Activated CD4-positive, alpha-beta T cell treated with anti-CD3 and anti-CD28 coated beads, Interleukin-2, amount 50 U/mL, for 1 hour (primary cell): ENCODE measurements around the gene YLPM1.
A peak's percentile ranks its signal among the peaks of the same experiment; 100 is the strongest.

ENCODE experiments used
- DNase-seq: peaks from one replicate; pipeline ENCODE4 v3.0.0-alpha.2; 2020

YLPM1 gene

GRCh38 chr14:74879427-74880182 lies 116.5 kb downstream of the YLPM1 start:
- DNase-seq = no peak

- peak; percentile 83 for DNase-seq
These were observed 118.5 kb downstream of the YLPM1 start, which contains the start of gene DLST for GRCh38 chr14:74881431-74882102. Gene DLST, plus strand, starts transcription at chr14:74881916. Its CDS starts 38 bp downstream, at chr14:74881954.

- DNase-seq = peak; percentile 51
These were observed 119.2 kb downstream of the YLPM1 start for GRCh38 chr14:74882103-74882920.
